Lung (tissue), 16 donors: ENCODE data around the gene SENP7. TPM values are rescaled to one million over a fixed set of nuclear protein-coding genes. Genes with fewer than 3 reads are reported as not detected.
A peak's percentile ranks its signal among the peaks of the same experiment; 100 is the strongest.
"Not testable (repeated sequence)": the region's sequence is repeated elsewhere in the genome, so short reads cannot be mapped to it uniquely, and the experiment has no call there.

ENCODE experiments used
- ATAC-seq: fragments of 200-7000 bp; cut with Tn5 transposase; one replicate; pipeline ENCODE4 v1.9.1; 2020; ENCODE audit warnings: moderate number of reproducible peaks; ENCODE audit not compliant: insufficient read depth, low FRiP score
- DNase-seq, 3 donors: peaks; one replicate each; pipeline ENCODE4 v3.0.0-alpha.2; 2013 to 2017
- H3K27ac ChIP-seq, 2 donors: one replicate each; pipeline ENCODE4 v1.5.1; 2013; ENCODE audit warnings: mild to moderate bottlenecking in 2 of 2, moderate library complexity in 2 of 2, control low read depth in 1 of 2, inconsistent platforms in 1 of 2, low read depth in 1 of 2, low read length in 1 of 2
- H3K27me3 ChIP-seq, 3 donors: one replicate each; pipeline ENCODE4 v1.5.1; 2013; ENCODE audit warnings: low read length in 2 of 3; ENCODE audit not compliant: control insufficient read depth in 3 of 3, insufficient read depth in 3 of 3
- H3K36me3 ChIP-seq, 4 donors: one replicate each; pipeline ENCODE4 v1.5.1; 2013; ENCODE audit warnings: low read length in 4 of 4, mild to moderate bottlenecking in 1 of 4, moderate library complexity in 1 of 4; ENCODE audit not compliant: control insufficient read depth in 4 of 4, insufficient read depth in 4 of 4
- H3K4me1 ChIP-seq, 5 donors: one replicate each; pipeline ENCODE4 v1.5.1; 2013; ENCODE audit warnings: low read length in 5 of 5, mild to moderate bottlenecking in 2 of 5, moderate library complexity in 1 of 5; ENCODE audit not compliant: control insufficient read depth in 5 of 5, insufficient read depth in 5 of 5
- H3K4me3 ChIP-seq: one replicate; pipeline ENCODE4 v1.5.1; 2013; ENCODE audit warnings: mild to moderate bottlenecking, control low read depth, moderate library complexity
- H3K9ac ChIP-seq, 2 donors: one replicate each; pipeline ENCODE4 v1.5.1; 2013; ENCODE audit warnings: low read length in 2 of 2, control low read depth in 1 of 2; ENCODE audit not compliant: insufficient read depth in 1 of 2
- H3K9me3 ChIP-seq, 4 donors: one replicate each; pipeline ENCODE4 v1.5.1; 2013; ENCODE audit warnings: low read length in 3 of 4, mild to moderate bottlenecking in 1 of 4, moderate library complexity in 1 of 4; ENCODE audit not compliant: control insufficient read depth in 4 of 4, insufficient read depth in 3 of 4
- CTCF ChIP-seq: IDR thresholded peaks from 2 replicates; pipeline ENCODE4 v1.5.1; 2012; ENCODE audit warnings: mild to moderate bottlenecking; ENCODE audit errors: control extremely low read depth, extremely low read depth
- WGBS, 2 donors: extraction: QIAGEN DNeasy Blood & Tissue Kit; methylation state at CpG; one replicate each; pipeline ENCODE4 v1.1.7; 2013; 5-methylcytosine and 5-hydroxymethylcytosine counted together
- long read RNA-seq, 5 donors: transcript quantifications; one replicate each; lab custom pipeline, GENCODE V29; 2026
- polyA plus RNA-seq, 2 donors: library from polyadenylated mRNA; stranded (reverse); fragments of 200-250 nt; gene quantifications; one replicate each; pipeline ENCODE4 v1.2.1, GENCODE V29; 2013
- total RNA-seq, 2 donors: library from RNA; depleted of rRNA in 1 of 2; stranded (reverse); fragments of >200 nt in 1 of 2; gene quantifications; one replicate each; pipeline ENCODE4 v1.2.1, GENCODE V29; 2014 to 2021
- donor health status: control.
- donor health status: control.
- donor health status: Bipolar disorder and iron deficiency.
- donor health status: healthy.
- donor health status: DM: yes; HTN: yes; CAD: no.

SENP7 gene
- 10 to 100 TPM; 12.8 to 73.9 TPM for total RNA-seq
- 10 to 100 TPM in 1 of 2 donors, 1 to 10 TPM in 1; 6.0 to 10.8 TPM for polyA plus RNA-seq
- long read RNA-seq, donor 1, full-length matches to known transcripts: 4 of 9 reads
- long read RNA-seq, donor 1, partial matches to known transcripts: 5 of 9 reads
- long read RNA-seq, donor 1, other reads (novel, unspliced or antisense): 0 of 9 reads
- long read RNA-seq, donor 2, partial matches to known transcripts: 322 of 340 reads
- long read RNA-seq, donor 2, other reads (novel, unspliced or antisense): 17 of 340 reads
- long read RNA-seq, donor 3, partial matches to known transcripts: 8 of 12 reads
- long read RNA-seq, donor 3, other reads (novel, unspliced or antisense): 0 of 12 reads
- long read RNA-seq, donor 4, partial matches to known transcripts: 7 of 8 reads
- long read RNA-seq, donor 4, other reads (novel, unspliced or antisense): 0 of 8 reads
- long read RNA-seq, donor 5, full-length matches to known transcripts: 5 of 16 reads
- long read RNA-seq, donor 5, partial matches to known transcripts: 11 of 16 reads
- long read RNA-seq, donor 5, other reads (novel, unspliced or antisense): 0 of 16 reads

DNA sequence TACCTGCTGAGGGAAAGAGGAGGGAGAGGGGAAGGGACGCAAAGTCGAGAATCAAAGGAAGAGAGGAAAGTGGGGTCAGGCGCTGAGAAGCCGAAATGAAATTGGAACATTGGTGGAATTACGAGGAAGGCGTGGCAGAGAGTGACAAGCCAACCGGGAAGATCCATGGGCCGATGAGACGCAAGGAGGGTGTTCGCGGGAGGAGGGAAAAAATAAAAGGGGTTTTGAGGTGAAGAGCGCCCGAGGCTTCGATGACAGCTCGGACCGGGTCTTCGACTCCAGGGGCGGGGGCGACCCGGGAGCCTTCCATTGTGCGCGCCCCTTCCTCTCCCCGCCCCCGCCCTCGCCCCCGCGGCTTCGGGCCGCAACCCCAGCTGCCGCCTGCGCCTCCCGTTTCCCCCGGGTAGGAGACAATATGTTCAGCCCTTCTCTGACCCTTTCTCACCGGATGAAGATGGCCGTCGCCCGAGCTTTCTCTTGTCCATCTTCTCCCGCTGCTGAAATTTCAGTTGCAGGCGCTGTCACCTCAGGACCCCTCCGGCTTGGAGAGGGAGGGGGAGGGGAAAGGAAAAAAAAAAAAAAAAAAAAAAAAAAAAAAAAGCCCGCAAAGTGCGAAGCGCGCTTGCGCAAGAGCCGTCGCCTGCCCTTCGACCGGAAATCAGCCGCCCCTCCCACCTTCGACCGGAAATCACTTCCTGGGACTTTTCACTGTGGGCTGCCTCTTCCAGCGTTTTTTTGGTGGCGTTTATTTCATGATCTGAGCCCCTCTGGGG is at the start of gene SENP7:
SENP7 (minus strand) TSS at position 567 of the 773 bp plus-strand sequence; CDS start at position 485, 82 bp downstream.
- Histone ChIP-seq H3K36me3 (peaks cover 0 to 5% (median 1%) of the 10 kb centered on the region in 4 donors), H3K27me3 (peaks cover 0 to 2% (median 0%) of the 10 kb centered on the region in 3 donors), H3K4me3 (peak within 1 kb of the TSS; percentile 72), H3K9ac (peak within 1 kb of the TSS; percentile 69 to 99), H3K27ac (peak within 1 kb of the TSS; percentile 88 to 94), H3K9me3 (no peaks in the 10 kb centered on the region), H3K4me1 (peaks cover 0 to 11% (median 0%) of the 10 kb centered on the region in 5 donors)
- ATAC-seq (peak; percentile 87), DNase-seq (peak; percentile 89 to 95 (median 95))
- 0% methylated on average over 49 to 54 of the region's 54 CpGs for WGBS, 2 donors
- TF ChIP-seq CTCF: no peak

DNA sequence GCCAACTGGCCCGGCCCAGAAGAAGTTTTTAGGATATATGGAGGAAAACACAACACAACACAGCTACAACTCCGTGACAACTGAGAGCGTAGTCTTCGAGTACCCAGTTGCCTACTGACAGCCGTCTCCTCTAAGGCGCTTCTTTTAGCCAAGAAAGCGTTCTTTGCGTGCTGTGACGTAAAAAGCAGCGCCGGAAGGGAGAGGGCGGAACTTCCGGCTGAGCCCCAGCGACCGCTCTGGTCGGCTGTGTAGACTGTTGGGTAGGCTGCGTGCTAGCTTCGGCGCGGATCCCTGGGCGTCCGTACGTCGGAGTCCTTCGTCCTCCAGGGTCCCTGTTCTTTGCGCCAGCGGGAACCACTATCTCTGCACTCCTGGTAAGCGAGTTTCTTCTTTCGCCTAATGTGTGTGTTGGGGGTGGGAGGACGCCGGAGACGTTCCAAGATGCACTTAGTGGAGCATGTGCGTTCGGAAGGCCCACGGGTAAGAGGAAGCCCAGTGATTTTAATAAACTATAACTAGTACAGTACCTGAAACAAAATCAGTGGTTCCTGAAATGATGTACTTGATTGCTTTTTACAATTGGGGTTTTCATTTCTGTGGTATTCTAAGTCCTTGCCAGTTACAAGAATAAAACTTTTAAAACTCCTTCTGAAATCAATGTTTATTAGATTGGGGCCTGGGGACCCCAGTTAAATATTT is 48.8 kb upstream of the SENP7 start, which contains the start of gene TRMT10C:
TRMT10C (plus strand) TSS at position 239 of the 699 bp plus-strand sequence. CDS start 2,914 bp downstream, outside the sequence.
- Histone ChIP-seq H3K4me1 (peaks cover 0 to 12% (median 5%) of the 10 kb centered on the region in 5 donors), H3K27me3 (peaks cover 0 to 4% (median 0%) of the 10 kb centered on the region in 3 donors), H3K27ac (peak within 1 kb of the TSS; percentile 91 to 92), H3K36me3 (peaks cover 0 to 20% (median 11%) of the 10 kb centered on the region in 4 donors), H3K9me3 (no peaks in the 10 kb centered on the region), H3K4me3 (peak within 1 kb of the TSS; percentile 89), H3K9ac (peak within 1 kb of the TSS; percentile 90 to 99)
- no peak for TF ChIP-seq CTCF
- DNase-seq: peak; percentile 95 to 97 (median 96)
- peak; percentile 98 for ATAC-seq
- WGBS, 2 donors: 0% methylated on average over 35 of the region's 35 CpGs

- Histone ChIP-seq H3K4me3 (no peak overlapping the region), H3K27me3 (peaks cover 0 to 4% (median 3%) of the 10 kb centered on the region in 3 donors), H3K27ac (no peak overlapping the region), H3K36me3 (no peaks in the 10 kb centered on the region), H3K4me1 (no peaks in the 10 kb centered on the region), H3K9ac (no peak overlapping the region), H3K9me3 (no peaks in the 10 kb centered on the region)
- 59 to 64% methylated on average over 3 of the region's 3 CpGs for WGBS, 2 donors
- no peak for TF ChIP-seq CTCF
- DNase-seq: no peak
- no peak for ATAC-seq
These were observed 43.1 kb upstream of the SENP7 start for GRCh38 chr3:101556064-101556463.

- not testable (repeated sequence) for H3K4me1 ChIP-seq, H3K27me3 ChIP-seq, H3K9me3 ChIP-seq, H3K36me3 ChIP-seq, H3K9ac ChIP-seq, H3K4me3 ChIP-seq, ATAC-seq, H3K27ac ChIP-seq, DNase-seq
- 84 to 89% methylated on average over 5 of the region's 5 CpGs for WGBS, 2 donors
These were observed 40.4 kb upstream of the SENP7 start for GRCh38 chr3:101553381-101553780.

GRCh38 chr3:101551359-101552081 is 38.5 kb upstream of the SENP7 start:
- H3K9me3 ChIP-seq, DNase-seq, H3K9ac ChIP-seq, ATAC-seq, H3K4me1 ChIP-seq, H3K36me3 ChIP-seq, H3K27me3 ChIP-seq, H3K4me3 ChIP-seq, H3K27ac ChIP-seq: not testable (repeated sequence)
- 95% methylated on average over 48 to 50 of the region's 50 CpGs for WGBS, 2 donors
